ENCODE results near the gene HAT1.

Gene HAT1

GRCh38 chr2:171959998-171960397 is 37.7 kb downstream of the HAT1 start:
- Histone ChIP-seq H3K9me2 (replicated peaks; ENCODE audit: low read depth, low read length) (no peaks in the 10 kb centered on the region), H3K79me2 (ENCODE audit: insufficient read depth, low read length) (peaks cover 34% of the 10 kb centered on the region), H3K36me3 (ENCODE audit: insufficient read depth, low read length) (peaks cover 9% of the 10 kb centered on the region; the same call in 1 of the 2 replicates), H4K20me1 (ENCODE audit: insufficient read depth, low read length, poor library complexity, severe bottlenecking) (peaks cover 10% of the 10 kb centered on the region), H3K9me3 (ENCODE audit: insufficient read depth, low read depth, low read length) (no peaks in the 10 kb centered on the region), H3K4me2 (ENCODE audit: low read depth, low read length, poor library complexity, severe bottlenecking) (no peak overlapping the region), H3K9ac (ENCODE audit: low read depth, low read length, poor library complexity, severe bottlenecking) (no peak overlapping the region), H2AFZ (ENCODE audit: low read length) (no peak overlapping the region), H3K4me1 (ENCODE audit: insufficient read depth, low read length, poor library complexity, severe bottlenecking) (peaks cover 35% of the 10 kb centered on the region), H3F3A (ENCODE audit: low read depth) (peaks cover 5% of the 10 kb centered on the region; the same call in 1 of the 2 replicates), H3K4me3 (ENCODE audit: low read length, poor library complexity, severe bottlenecking) (no peak overlapping the region), H3K27me3 (ENCODE audit: insufficient read depth, low read length, poor library complexity, severe bottlenecking) (no peaks in the 10 kb centered on the region)
- no peak for TF ChIP-seq EZH2phosphoT487 (IDR thresholded peaks at IDR 0.05; ENCODE audit: borderline replicate concordance)
- no peak for TF ChIP-seq CTCF (conservative IDR thresholded peaks at IDR 0.05; ENCODE audit: low read length)

- H4K20me1 ChIP-seq (ENCODE audit: insufficient read depth, low read length, poor library complexity, severe bottlenecking), result peaks cover 15% of the 10 kb centered on the region
- no peaks in the 10 kb centered on the region for H3K9me2 ChIP-seq (replicated peaks; ENCODE audit: low read depth, low read length)
- no peak overlapping the region for H3K9ac ChIP-seq (ENCODE audit: low read depth, low read length, poor library complexity, severe bottlenecking)
- no peak overlapping the region for H3K4me2 ChIP-seq (ENCODE audit: low read depth, low read length, poor library complexity, severe bottlenecking)
- peaks cover 35% of the 10 kb centered on the region for H3K79me2 ChIP-seq (ENCODE audit: insufficient read depth, low read length)
- H3K4me1 ChIP-seq (ENCODE audit: insufficient read depth, low read length, poor library complexity, severe bottlenecking), result peaks cover 39% of the 10 kb centered on the region
- H2AFZ ChIP-seq (ENCODE audit: low read length), result no peak overlapping the region
- peaks cover 5% of the 10 kb centered on the region; the same call in 1 of the 2 replicates for H3F3A ChIP-seq (ENCODE audit: low read depth)
- no peak overlapping the region for H3K4me3 ChIP-seq (ENCODE audit: low read length, poor library complexity, severe bottlenecking)
- no peaks in the 10 kb centered on the region for H3K9me3 ChIP-seq (ENCODE audit: insufficient read depth, low read depth, low read length)
- TF ChIP-seq EZH2phosphoT487 (IDR thresholded peaks at IDR 0.05; ENCODE audit: borderline replicate concordance), result no peak
- no peak for TF ChIP-seq CTCF (conservative IDR thresholded peaks at IDR 0.05; ENCODE audit: low read length)
- H3K27me3 ChIP-seq (ENCODE audit: insufficient read depth, low read length, poor library complexity, severe bottlenecking), result no peaks in the 10 kb centered on the region
- H3K36me3 ChIP-seq (ENCODE audit: insufficient read depth, low read length), result peaks cover 12% of the 10 kb centered on the region; the same call in 1 of the 2 replicates
Measured at GRCh38 chr2:171960570-171960969, 38.3 kb downstream of the HAT1 start.

- H3K9me2 ChIP-seq (replicated peaks; ENCODE audit: low read depth, low read length), result no peaks in the 10 kb centered on the region
- H3K4me1 ChIP-seq (ENCODE audit: insufficient read depth, low read length, poor library complexity, severe bottlenecking), result peaks cover 34% of the 10 kb centered on the region
- H2AFZ ChIP-seq (ENCODE audit: low read length), result no peak overlapping the region
- no peaks in the 10 kb centered on the region for H3K9me3 ChIP-seq (ENCODE audit: insufficient read depth, low read depth, low read length)
- H3K4me3 ChIP-seq (ENCODE audit: low read length, poor library complexity, severe bottlenecking), result peak overlapping the region; percentile 27
- no peaks in the 10 kb centered on the region for H3K27me3 ChIP-seq (ENCODE audit: insufficient read depth, low read length, poor library complexity, severe bottlenecking)
- H3F3A ChIP-seq (ENCODE audit: low read depth), result peaks cover 5% of the 10 kb centered on the region; the same call in 1 of the 2 replicates
- no peak overlapping the region for H3K9ac ChIP-seq (ENCODE audit: low read depth, low read length, poor library complexity, severe bottlenecking)
- H3K79me2 ChIP-seq (ENCODE audit: insufficient read depth, low read length), result peaks cover 35% of the 10 kb centered on the region
- peaks cover 32% of the 10 kb centered on the region; the same call in 1 of the 2 replicates for H3K36me3 ChIP-seq (ENCODE audit: insufficient read depth, low read length)
- H3K4me2 ChIP-seq (ENCODE audit: low read depth, low read length, poor library complexity, severe bottlenecking), result peak overlapping the region; percentile 31
- no peak for TF ChIP-seq EZH2phosphoT487 (IDR thresholded peaks at IDR 0.05; ENCODE audit: borderline replicate concordance)
- peaks cover 15% of the 10 kb centered on the region for H4K20me1 ChIP-seq (ENCODE audit: insufficient read depth, low read length, poor library complexity, severe bottlenecking)
Measured at GRCh38 chr2:171963198-171963597, 40.9 kb downstream of the HAT1 start.

GRCh38 chr2:171964308-171964707 is 42.0 kb downstream of the HAT1 start:
- Histone ChIP-seq H3F3A (ENCODE audit: low read depth) (peaks cover 5% of the 10 kb centered on the region; the same call in 1 of the 2 replicates), H4K20me1 (ENCODE audit: insufficient read depth, low read length, poor library complexity, severe bottlenecking) (peaks cover 15% of the 10 kb centered on the region), H3K9me3 (ENCODE audit: insufficient read depth, low read depth, low read length) (no peaks in the 10 kb centered on the region), H3K4me3 (ENCODE audit: low read length, poor library complexity, severe bottlenecking) (no peak overlapping the region), H3K4me1 (ENCODE audit: insufficient read depth, low read length, poor library complexity, severe bottlenecking) (peaks cover 34% of the 10 kb centered on the region), H3K27me3 (ENCODE audit: insufficient read depth, low read length, poor library complexity, severe bottlenecking) (no peaks in the 10 kb centered on the region), H3K36me3 (ENCODE audit: insufficient read depth, low read length) (peaks cover 43% of the 10 kb centered on the region; the same call in 1 of the 2 replicates), H3K9ac (ENCODE audit: low read depth, low read length, poor library complexity, severe bottlenecking) (no peak overlapping the region), H3K79me2 (ENCODE audit: insufficient read depth, low read length) (peaks cover 27% of the 10 kb centered on the region), H3K9me2 (replicated peaks; ENCODE audit: low read depth, low read length) (no peaks in the 10 kb centered on the region), H3K4me2 (ENCODE audit: low read depth, low read length, poor library complexity, severe bottlenecking) (no peak overlapping the region), H2AFZ (ENCODE audit: low read length) (no peak overlapping the region)
- no peak for TF ChIP-seq CTCF (conservative IDR thresholded peaks at IDR 0.05; ENCODE audit: low read length)
- no peak for TF ChIP-seq EZH2phosphoT487 (IDR thresholded peaks at IDR 0.05; ENCODE audit: borderline replicate concordance)

All from Loucy (cell line).